ENCODE results near the gene PIPOX.

Gene PIPOX

DNA sequence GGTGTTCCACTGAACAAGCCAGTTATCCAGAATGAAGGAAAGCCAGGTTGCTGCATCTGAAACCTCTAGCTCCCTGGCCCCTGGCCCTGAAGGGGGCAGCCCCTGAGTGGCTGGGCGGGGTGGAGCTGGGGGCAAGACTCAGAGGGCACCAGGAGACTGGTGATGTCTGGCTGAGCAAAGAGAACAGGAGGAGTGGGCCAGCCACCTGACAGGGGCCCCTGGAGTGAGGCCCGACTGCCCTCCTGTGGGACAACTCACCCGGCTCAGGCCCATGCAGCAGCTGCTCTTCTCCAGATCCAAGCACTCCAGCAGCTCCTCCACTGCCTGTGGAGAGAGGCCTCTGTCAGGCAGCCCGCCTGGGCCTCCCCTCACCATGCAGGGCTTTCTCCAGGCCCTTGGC is 60.4 kb downstream of the PIPOX start:
- Mint-ChIP-seq H3K27ac (no peak overlapping the region), H3K4me1 (ENCODE audit: low read depth) (no peaks in the 10 kb centered on the region), H3K9me3 (no peaks in the 10 kb centered on the region), H3K4me3 (no peak overlapping the region), H3K36me3 (ENCODE audit: low read depth) (peaks cover 8% of the 10 kb centered on the region), H3K27me3 (no peaks in the 10 kb centered on the region)
